Ovary (tissue), 9 donors: ENCODE results near the gene N4BP3. TPM values are rescaled to one million over a fixed set of nuclear protein-coding genes. Genes with fewer than 3 reads are reported as not detected.

Experiments used
- DNase-seq, 5 donors: peaks; one replicate each; pipeline ENCODE4 v3.0.0-alpha.2; 2019 to 2020
- H3K27ac ChIP-seq, 2 donors: fragments of 200-600 bp; one replicate each; pipeline versions ENCODE4 v1.5.1 to v1.8.0; 2019 to 2022
- H3K27me3 ChIP-seq: fragments of 200-600 bp; one replicate; pipeline ENCODE4 v1.8.0; 2022
- H3K36me3 ChIP-seq: fragments of 200-600 bp; sonication (generic); one replicate; pipeline ENCODE4 v1.5.1; 2019
- H3K4me1 ChIP-seq: one replicate; pipeline ENCODE4 v1.8.1; 2013; ENCODE audit warnings: mild to moderate bottlenecking, moderate library complexity; ENCODE audit not compliant: insufficient read depth
- H3K4me3 ChIP-seq: fragments of 200-600 bp; sonication (generic); one replicate; pipeline ENCODE4 v1.5.1; 2017
- H3K9me3 ChIP-seq, 2 donors: fragments of 200-600 bp in 1 of 2; sonication (generic) in 1 of 2; one replicate each; pipeline versions ENCODE4 v1.5.1 to v1.8.1; 2013 to 2019; ENCODE audit warnings: mild to moderate bottlenecking in 1 of 2, moderate library complexity in 1 of 2
- EP300 ChIP-seq: sonication (generic); formaldehyde crosslinking; IDR thresholded peaks from one replicate; pipeline ENCODE4 v1.6.1; 2017; ENCODE audit warnings: antibody characterized with exemption
- POLR2A ChIP-seq: fragments of 450-650 bp; IDR thresholded peaks from one replicate; pipeline ENCODE4 v1.6.1; 2017; ENCODE audit warnings: antibody characterized with exemption, mild to moderate bottlenecking, moderate library complexity
- WGBS, 3 donors: extraction: QIAGEN DNeasy Blood & Tissue Kit in 1 of 3; methylation state at CpG; one replicate each; pipeline versions ENCODE4 v1.1.5 to v1.1.7; 2013 to 2017; 5-methylcytosine and 5-hydroxymethylcytosine counted together
- intact Hi-C, 4 donors: fragments of 100-400 bp; cut with DNase I; formaldehyde crosslinking; loops; one replicate each; pipeline versions ENCODE4 v1.11.0 to v1.15.1; 2022 to 2023
- polyA plus RNA-seq, 2 donors: library from polyadenylated mRNA; stranded (reverse); fragments of 200-250 nt in 1 of 2; fragments of 350-450 nt in 1 of 2; fragmentation: Illumina TruSeq in 1 of 2; extraction: RNeasy Lipid Tissue Mini Kit (QIAGEN cat#74804) in 1 of 2; gene quantifications; one replicate each; pipeline ENCODE4 v1.2.3, GENCODE V29; 2013 to 2014
- total RNA-seq, 7 donors: library from RNA; depleted of rRNA in 2 of 7; stranded (reverse); fragments of >200 nt in 2 of 7; fragmentation: NEBNext Ultra II Directional in 3 of 7; extraction: Animal tissue kit (Norgen Biotek cat#: 25700) in 3 of 7; gene quantifications; one replicate each; pipeline versions ENCODE4 v1.1.0 to v1.2.4, GENCODE V29; 2016 to 2023
- TF ChIP-seq, protein P1 (sequence below), 3 donors: fragments of 450-650 bp in 2 of 3; fragments of 200-600 bp in 1 of 3; IDR thresholded peaks; one replicate each; pipeline versions ENCODE4 v1.5.1 to v1.8.0; 2016 to 2022; ENCODE audit warnings: antibody characterized with exemption in 3 of 3, mild to moderate bottlenecking in 1 of 3
- donor health status: DM: no; HTN: no; CAD: no; lungs with moderate emphysema.
- donor health status: DM: no; HTN: no; CAD: no.
- donor health status: Bipolar disorder and iron deficiency.
- donor health status: DM: yes; HTN: yes; CAD: no.
- donor health status: DM: no; HTN: no; CAD: no.
- donor health status: DM: yes; HTN: yes; CAD: no.

N4BP3 gene
- total and polyA plus RNA-seq, 9 donors: 0.40 to 1.8 (median 0.58) TPM

DNA sequence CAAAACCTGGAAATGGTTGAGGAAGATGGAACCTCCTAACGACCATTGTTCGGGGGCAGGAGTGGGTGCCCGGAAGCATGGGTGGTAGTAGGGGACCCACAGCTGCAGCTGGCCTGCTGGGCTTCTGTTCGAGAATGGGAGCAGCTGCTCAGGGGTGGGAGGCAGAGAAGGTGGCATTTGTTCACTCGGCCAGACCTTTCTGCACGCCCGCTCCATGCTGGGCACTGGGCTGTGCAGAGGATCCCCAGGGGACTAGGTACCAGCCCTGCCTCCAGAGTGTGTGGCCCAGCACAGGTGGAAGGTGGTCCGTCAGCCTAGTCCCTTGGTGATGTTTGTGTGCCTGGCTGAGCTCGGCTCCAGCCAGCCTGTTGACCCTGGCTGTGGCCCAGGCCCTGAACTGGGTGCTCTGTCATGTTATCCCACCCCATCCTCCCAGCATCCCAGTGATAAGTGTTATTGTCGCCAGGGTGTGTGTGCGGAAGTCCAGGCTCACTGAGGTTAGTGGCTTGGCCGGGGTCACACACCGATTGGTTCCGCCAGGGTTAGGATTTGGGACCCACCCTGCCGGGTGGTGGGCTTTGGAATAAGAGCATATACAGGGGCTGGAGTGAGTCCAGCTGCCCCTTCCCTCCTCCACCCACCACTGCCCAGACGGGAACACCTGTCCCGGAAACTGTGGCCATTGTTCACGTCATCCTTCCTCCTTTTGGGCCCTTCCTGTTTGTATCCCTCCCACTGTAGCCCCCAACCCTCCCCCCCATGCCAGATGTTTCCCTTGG lies 4.8 kb downstream of the N4BP3 start:
- WGBS, 3 donors: 68 to 71% (median 70%) methylated on average over 15 to 18 of the region's 18 CpGs
- H3K27ac ChIP-seq: no peak overlapping the region
- H3K9me3 ChIP-seq: no peaks in the 10 kb centered on the region
- intact Hi-C loops: loop anchor here in 1 of 4 donors (10.0 kb wide), 1 partner anchor 287 kb away; no protein-coding TSS in a partner anchor
- no peaks in the 10 kb centered on the region for H3K36me3 ChIP-seq
- no peak overlapping the region for H3K4me3 ChIP-seq
- H3K4me1 ChIP-seq: peaks cover 2% of the 10 kb centered on the region
- no peaks in the 10 kb centered on the region for H3K27me3 ChIP-seq
- no peak for DNase-seq
- TF ChIP-seq POLR2A (no peak), EP300 (no peak)
- TF ChIP-seq, protein P1, sequence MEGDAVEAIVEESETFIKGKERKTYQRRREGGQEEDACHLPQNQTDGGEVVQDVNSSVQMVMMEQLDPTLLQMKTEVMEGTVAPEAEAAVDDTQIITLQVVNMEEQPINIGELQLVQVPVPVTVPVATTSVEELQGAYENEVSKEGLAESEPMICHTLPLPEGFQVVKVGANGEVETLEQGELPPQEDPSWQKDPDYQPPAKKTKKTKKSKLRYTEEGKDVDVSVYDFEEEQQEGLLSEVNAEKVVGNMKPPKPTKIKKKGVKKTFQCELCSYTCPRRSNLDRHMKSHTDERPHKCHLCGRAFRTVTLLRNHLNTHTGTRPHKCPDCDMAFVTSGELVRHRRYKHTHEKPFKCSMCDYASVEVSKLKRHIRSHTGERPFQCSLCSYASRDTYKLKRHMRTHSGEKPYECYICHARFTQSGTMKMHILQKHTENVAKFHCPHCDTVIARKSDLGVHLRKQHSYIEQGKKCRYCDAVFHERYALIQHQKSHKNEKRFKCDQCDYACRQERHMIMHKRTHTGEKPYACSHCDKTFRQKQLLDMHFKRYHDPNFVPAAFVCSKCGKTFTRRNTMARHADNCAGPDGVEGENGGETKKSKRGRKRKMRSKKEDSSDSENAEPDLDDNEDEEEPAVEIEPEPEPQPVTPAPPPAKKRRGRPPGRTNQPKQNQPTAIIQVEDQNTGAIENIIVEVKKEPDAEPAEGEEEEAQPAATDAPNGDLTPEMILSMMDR (IDR thresholded peaks at IDR 0.05): no peak

DNA sequence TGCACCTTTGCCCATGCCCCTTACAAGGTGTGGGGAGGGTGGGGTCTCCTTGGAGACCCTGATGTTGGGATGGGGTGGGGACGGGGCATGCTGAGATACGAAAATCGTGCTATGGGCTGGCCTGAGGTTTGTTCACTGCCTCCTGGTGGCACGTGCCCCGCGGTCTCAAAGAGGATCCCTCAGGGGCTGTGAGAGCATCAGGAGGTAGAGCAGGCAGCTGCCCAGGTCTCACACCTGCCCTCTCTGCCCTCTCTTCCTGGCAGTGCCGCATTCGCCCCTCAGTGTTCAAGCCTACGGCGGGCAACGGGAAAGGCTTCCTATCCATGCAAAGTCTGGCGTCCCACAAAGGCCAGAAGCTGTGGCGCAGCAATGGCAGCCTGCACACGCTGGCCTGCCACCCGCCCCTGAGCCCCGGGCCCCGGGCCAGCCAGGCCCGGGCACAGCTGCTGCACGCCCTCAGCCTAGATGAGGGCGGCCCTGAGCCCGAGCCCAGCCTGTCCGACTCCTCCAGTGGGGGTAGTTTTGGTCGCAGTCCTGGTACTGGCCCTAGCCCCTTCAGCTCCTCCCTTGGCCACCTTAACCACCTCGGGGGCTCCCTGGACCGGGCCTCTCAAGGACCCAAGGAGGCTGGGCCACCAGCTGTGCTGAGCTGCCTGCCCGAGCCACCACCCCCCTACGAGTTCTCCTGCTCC lies 6.7 kb downstream of the N4BP3 start:
- 75 to 85% (median 75%) methylated on average over 27 of the region's 27 CpGs for WGBS, 3 donors
- Histone ChIP-seq H3K36me3 (no peaks in the 10 kb centered on the region), H3K9me3 (no peaks in the 10 kb centered on the region), H3K4me3 (no peak overlapping the region), H3K27me3 (no peaks in the 10 kb centered on the region), H3K27ac (no peak overlapping the region), H3K4me1 (peaks cover 2% of the 10 kb centered on the region)
- intact Hi-C loops: loop anchor here in 1 of 4 donors (10.0 kb wide), 1 partner anchor 285 kb away; no protein-coding TSS in a partner anchor
- no peak for DNase-seq
- TF ChIP-seq POLR2A (no peak), EP300 (no peak)
- TF ChIP-seq, protein P1 (IDR thresholded peaks at IDR 0.05): no peak

DNA sequence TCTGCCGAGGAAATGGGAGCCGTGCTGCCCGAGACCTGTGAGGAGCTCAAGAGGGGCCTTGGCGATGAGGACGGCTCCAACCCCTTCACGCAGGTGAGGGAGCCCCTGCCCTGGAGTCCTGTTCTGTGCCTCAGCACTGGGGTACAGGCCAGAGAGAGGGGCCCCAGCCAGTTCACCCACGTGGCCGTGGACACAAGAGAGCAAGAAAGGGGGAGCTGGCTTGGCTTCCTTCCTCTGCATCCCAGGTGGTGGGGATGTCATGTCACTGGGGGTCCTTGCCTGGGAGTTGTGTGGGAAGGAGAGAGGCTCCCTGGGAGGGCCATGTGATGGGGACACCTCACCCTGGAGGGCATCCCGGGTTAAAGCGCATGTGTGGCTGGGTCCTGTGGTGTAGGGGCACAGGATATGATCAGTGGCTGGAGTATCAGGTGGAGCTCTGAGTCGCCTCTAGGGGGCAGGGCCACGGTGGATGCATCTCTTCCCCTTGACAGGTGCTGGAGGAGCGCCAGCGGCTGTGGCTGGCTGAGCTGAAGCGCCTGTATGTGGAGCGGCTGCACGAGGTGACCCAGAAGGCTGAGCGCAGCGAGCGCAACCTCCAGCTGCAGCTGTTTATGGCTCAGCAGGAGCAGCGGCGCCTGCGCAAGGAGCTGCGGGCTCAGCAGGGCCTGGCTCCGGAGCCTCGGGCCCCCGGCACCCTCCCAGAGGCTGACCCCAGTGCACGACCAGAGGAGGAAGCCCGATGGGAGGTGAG lies 7.5 kb downstream of the N4BP3 start:
- intact Hi-C loops: no loop called here
- peak; percentile 74 to 86 (median 78) for DNase-seq
- no peak for TF ChIP-seq POLR2A
- TF ChIP-seq, protein P1 (IDR thresholded peaks at IDR 0.05): no peak
- no peak for TF ChIP-seq EP300
- H3K9me3 ChIP-seq: no peaks in the 10 kb centered on the region
- H3K4me1 ChIP-seq: peaks cover 2% of the 10 kb centered on the region
- H3K27ac ChIP-seq: no peak overlapping the region
- no peaks in the 10 kb centered on the region for H3K27me3 ChIP-seq
- 17 to 36% (median 20%) methylated on average over 28 to 29 of the region's 29 CpGs for WGBS, 3 donors
- H3K36me3 ChIP-seq: no peaks in the 10 kb centered on the region
- peak overlapping the region; percentile 16 for H3K4me3 ChIP-seq
